Mesenchymal stem cell (in vitro differentiated cells and primary cell): Measurements from ENCODE around the gene CMKLR1.

ENCODE experiments used
- DNase-seq: peaks from one replicate; pipeline ENCODE4 v3.0.0-alpha.2; 2013
- H2AFZ ChIP-seq: one replicate; pipeline ENCODE4 v1.6.1; 2013; ENCODE audit warnings: low read depth, mild to moderate bottlenecking, control low read depth, inconsistent platforms, low read length, moderate library complexity
- H2AK5ac ChIP-seq: 2 replicates; pipeline ENCODE4 v1.6.1; 2013; ENCODE audit warnings: low read length, moderate library complexity, mild to moderate bottlenecking, inconsistent platforms; ENCODE audit not compliant: severe bottlenecking
- H2BK120ac ChIP-seq: one replicate; pipeline ENCODE4 v1.6.1; 2013; ENCODE audit warnings: low read depth, mild to moderate bottlenecking, inconsistent platforms, low read length, moderate library complexity
- H2BK12ac ChIP-seq, 2 experiments: one replicate each; pipeline ENCODE4 v1.6.1; 2013; ENCODE audit warnings: inconsistent platforms in 2 of 2, low read length in 2 of 2, mild to moderate bottlenecking in 2 of 2, moderate library complexity in 2 of 2, control low read depth in 1 of 2
- H2BK15ac ChIP-seq: one replicate; pipeline ENCODE4 v1.6.1; 2013; ENCODE audit warnings: mild to moderate bottlenecking, low read depth, inconsistent platforms; ENCODE audit not compliant: poor library complexity, severe bottlenecking
- H2BK5ac ChIP-seq: 2 replicates; pipeline ENCODE4 v1.6.1; 2013; ENCODE audit warnings: low read depth, mild to moderate bottlenecking, low read length, control low read depth, inconsistent platforms; ENCODE audit not compliant: poor library complexity, severe bottlenecking
- H3K14ac ChIP-seq, 2 experiments: one replicate each; pipeline ENCODE4 v1.6.1; 2013; ENCODE audit warnings: inconsistent platforms in 2 of 2, low read length in 2 of 2, control low read depth in 1 of 2, mild to moderate bottlenecking in 1 of 2, moderate library complexity in 1 of 2
- H3K18ac ChIP-seq, 2 experiments: one replicate each; pipeline ENCODE4 v1.6.1; 2013; ENCODE audit warnings: inconsistent platforms in 2 of 2, low read length in 2 of 2, control low read depth in 1 of 2, low read depth in 1 of 2, mild to moderate bottlenecking in 1 of 2
- H3K23ac ChIP-seq, 2 experiments: one replicate each; pipeline ENCODE4 v1.6.1; 2013; ENCODE audit warnings: inconsistent platforms in 2 of 2, low read length in 2 of 2, mild to moderate bottlenecking in 2 of 2, moderate library complexity in 2 of 2, control low read depth in 1 of 2
- H3K27ac ChIP-seq: 2 replicates; pipeline ENCODE4 v1.5.1; 2013; ENCODE audit warnings: mild to moderate bottlenecking, moderate library complexity, low read length, control low read depth, inconsistent platforms; ENCODE audit not compliant: poor library complexity, severe bottlenecking
- H3K27me3 ChIP-seq, 2 experiments: 2 replicates each; pipeline versions ENCODE4 v1.6.1 to v1.7.0; 2013; ENCODE audit warnings: low read length in 2 of 2, mild to moderate bottlenecking in 2 of 2, moderate library complexity in 2 of 2, control low read depth in 1 of 2, inconsistent platforms in 1 of 2; ENCODE audit not compliant: control insufficient read depth in 1 of 2, insufficient read depth in 1 of 2
- H3K36me3 ChIP-seq, 2 experiments: 2 replicates each; pipeline versions ENCODE4 v1.6.1 to v1.7.0; 2013; ENCODE audit warnings: low read length in 2 of 2, control low read depth in 1 of 2, inconsistent platforms in 1 of 2, low read depth in 1 of 2, mild to moderate bottlenecking in 1 of 2; ENCODE audit not compliant: insufficient read depth in 2 of 2, control insufficient read depth in 1 of 2
- H3K4ac ChIP-seq, 2 experiments: one replicate each; pipeline ENCODE4 v1.6.1; 2013; ENCODE audit warnings: inconsistent platforms in 2 of 2, low read length in 2 of 2, mild to moderate bottlenecking in 2 of 2, moderate library complexity in 2 of 2, control low read depth in 1 of 2, low read depth in 1 of 2
- H3K4me1 ChIP-seq: 2 replicates; pipeline ENCODE4 v1.6.1; 2013; ENCODE audit warnings: low read depth, low read length, control low read depth; ENCODE audit not compliant: control insufficient read depth, insufficient read depth
- H3K4me2 ChIP-seq: 2 replicates; pipeline ENCODE4 v1.6.1; 2013; ENCODE audit warnings: low read length, mild to moderate bottlenecking, inconsistent platforms; ENCODE audit not compliant: poor library complexity, severe bottlenecking
- H3K4me3 ChIP-seq, 2 experiments: 2 replicates each; pipeline versions ENCODE4 v1.5.1 to v1.7.0; 2013; ENCODE audit warnings: low read length in 2 of 2, mild to moderate bottlenecking in 2 of 2, control low read depth in 1 of 2, low read depth in 1 of 2; ENCODE audit not compliant: insufficient read depth in 1 of 2
- H3K79me1 ChIP-seq: replicated peaks from 2 replicates; pipeline ENCODE4 v1.6.1; 2013; ENCODE audit warnings: mild to moderate bottlenecking, control low read depth, low read length, inconsistent platforms; ENCODE audit not compliant: poor library complexity, severe bottlenecking
- H3K9ac ChIP-seq: 2 replicates; pipeline ENCODE4 v1.7.0; 2013; ENCODE audit warnings: mild to moderate bottlenecking, low read length, moderate library complexity
- H3K9me3 ChIP-seq: 2 replicates; pipeline ENCODE4 v1.7.0; 2013; ENCODE audit warnings: mild to moderate bottlenecking, low read length; ENCODE audit not compliant: control insufficient read depth
- H4K8ac ChIP-seq: one replicate; pipeline ENCODE4 v1.6.1; 2013; ENCODE audit warnings: inconsistent platforms, mild to moderate bottlenecking, low read length, moderate library complexity
- H4K91ac ChIP-seq: one replicate; pipeline ENCODE4 v1.6.1; 2013; ENCODE audit warnings: mild to moderate bottlenecking, low read length, inconsistent platforms
- WGBS: methylation state at CpG from one replicate; pipeline ENCODE4 v1.1.7; 2013; ENCODE audit warnings: mixed read lengths; 5-methylcytosine and 5-hydroxymethylcytosine counted together

Gene CMKLR1

GRCh38 chr12:108381787-108382436 is 42.8 kb upstream of the CMKLR1 start:
- H3K27me3 ChIP-seq: peaks cover 0 to 38% of the 10 kb centered on the region in 2 experiments
- no peak overlapping the region for H2AK5ac ChIP-seq
- peaks cover 20% of the 10 kb centered on the region for H3K9me3 ChIP-seq
- no peak overlapping the region for H2BK5ac ChIP-seq
- no peak overlapping the region for H3K4me3 ChIP-seq
- no peak overlapping the region for H2BK12ac ChIP-seq
- H3K9ac ChIP-seq: no peak overlapping the region
- no peak overlapping the region for H3K18ac ChIP-seq
- DNase-seq: no peak
- no peak overlapping the region for H4K8ac ChIP-seq
- 52% methylated on average over 6 of the region's 8 CpGs for WGBS
- H4K91ac ChIP-seq: no peak overlapping the region
- no peak overlapping the region for H3K4me2 ChIP-seq
- no peak overlapping the region for H3K23ac ChIP-seq
- no peak overlapping the region for H2BK120ac ChIP-seq
- H3K4ac ChIP-seq: no peak overlapping the region
- H2BK15ac ChIP-seq: no peak overlapping the region
- H3K36me3 ChIP-seq: no peaks in the 10 kb centered on the region
- H3K4me1 ChIP-seq: no peaks in the 10 kb centered on the region
- no peaks in the 10 kb centered on the region for H3K79me1 ChIP-seq
- no peak overlapping the region for H2AFZ ChIP-seq
- no peak overlapping the region for H3K14ac ChIP-seq
- H3K27ac ChIP-seq: no peak overlapping the region

GRCh38 chr12:108380382-108380781 is 41.3 kb upstream of the CMKLR1 start:
- Histone ChIP-seq H2BK120ac (no peak overlapping the region), H2BK15ac (no peak overlapping the region), H2BK5ac (no peak overlapping the region), H3K4me2 (no peak overlapping the region), H3K9me3 (peaks cover 30% of the 10 kb centered on the region), H3K9ac (no peak overlapping the region), H2AK5ac (no peak overlapping the region), H3K23ac (no peak overlapping the region), H4K8ac (no peak overlapping the region), H3K4ac (no peak overlapping the region), H3K4me3 (no peak overlapping the region), H3K27ac (no peak overlapping the region), H3K79me1 (no peaks in the 10 kb centered on the region), H2AFZ (no peak overlapping the region), H3K14ac (no peak overlapping the region), H2BK12ac (no peak overlapping the region), H3K4me1 (no peaks in the 10 kb centered on the region), H3K27me3 (peaks cover 0 to 38% of the 10 kb centered on the region in 2 experiments), H3K18ac (no peak overlapping the region), H3K36me3 (no peaks in the 10 kb centered on the region), H4K91ac (no peak overlapping the region)
- DNase-seq: no peak

- no peak for DNase-seq
- H4K8ac ChIP-seq: no peak overlapping the region
- H2AFZ ChIP-seq: no peak overlapping the region
- no peak overlapping the region for H3K27ac ChIP-seq
- no peaks in the 10 kb centered on the region for H3K36me3 ChIP-seq
- no peak overlapping the region for H3K9ac ChIP-seq
- H3K4me3 ChIP-seq: no peak overlapping the region
- no peak overlapping the region for H2BK12ac ChIP-seq
- H3K18ac ChIP-seq: no peak overlapping the region
- H2BK5ac ChIP-seq: no peak overlapping the region
- H2BK15ac ChIP-seq: no peak overlapping the region
- no peak overlapping the region for H3K23ac ChIP-seq
- H3K79me1 ChIP-seq: no peaks in the 10 kb centered on the region
- peaks cover 26% of the 10 kb centered on the region for H3K9me3 ChIP-seq
- WGBS: 66% methylated on average over 4 of the region's 4 CpGs
- no peak overlapping the region for H3K4me2 ChIP-seq
- no peak overlapping the region for H2BK120ac ChIP-seq
- no peak overlapping the region for H2AK5ac ChIP-seq
- no peaks in the 10 kb centered on the region for H3K4me1 ChIP-seq
- H3K27me3 ChIP-seq: peaks cover 0 to 38% of the 10 kb centered on the region in 2 experiments
- H4K91ac ChIP-seq: no peak overlapping the region
- H3K4ac ChIP-seq: no peak overlapping the region
- no peak overlapping the region for H3K14ac ChIP-seq
These were observed 40.7 kb upstream of the CMKLR1 start for GRCh38 chr12:108379823-108380222.

DNA sequence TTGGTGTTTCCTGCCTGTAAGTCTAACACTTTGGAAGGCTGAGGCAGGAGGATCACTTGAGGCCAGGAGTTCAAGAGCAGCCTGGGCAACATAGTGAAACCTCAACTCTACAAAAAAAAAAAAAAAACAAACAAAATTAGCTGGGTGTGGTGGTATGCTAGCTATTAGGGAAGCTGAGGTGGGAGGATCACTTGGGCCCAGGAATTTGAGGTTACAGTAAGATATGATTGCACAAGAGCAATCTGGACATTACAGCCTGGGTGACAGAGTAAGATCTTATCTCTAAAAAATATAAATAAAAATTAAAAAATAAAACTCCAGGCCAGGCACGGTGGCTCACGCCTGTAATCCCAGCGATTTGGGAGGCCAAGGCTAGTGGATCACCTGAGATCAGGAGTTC is 39.8 kb upstream of the CMKLR1 start:
- H3K4me3 ChIP-seq: no peak overlapping the region

More for the DNA sequence above, 39.8 kb upstream of the CMKLR1 start:
- H2AK5ac ChIP-seq: no peak overlapping the region
- peaks cover 24% of the 10 kb centered on the region for H3K9me3 ChIP-seq
- no peaks in the 10 kb centered on the region for H3K36me3 ChIP-seq
- no peak overlapping the region for H3K9ac ChIP-seq
- H3K4ac ChIP-seq: no peak overlapping the region
- H4K8ac ChIP-seq: no peak overlapping the region
- no peak overlapping the region for H2BK12ac ChIP-seq
- no peak overlapping the region for H3K23ac ChIP-seq
- no peak overlapping the region for H3K14ac ChIP-seq
- 85% methylated on average over 3 of the region's 3 CpGs for WGBS
- no peaks in the 10 kb centered on the region for H3K4me1 ChIP-seq
- H3K27ac ChIP-seq: no peak overlapping the region
- H3K27me3 ChIP-seq: peaks cover 0 to 37% of the 10 kb centered on the region in 2 experiments
- no peaks in the 10 kb centered on the region for H3K79me1 ChIP-seq
- DNase-seq: no peak
- no peak overlapping the region for H2AFZ ChIP-seq
- no peak overlapping the region for H3K4me2 ChIP-seq
- no peak overlapping the region for H4K91ac ChIP-seq
- H2BK5ac ChIP-seq: no peak overlapping the region
- no peak overlapping the region for H2BK120ac ChIP-seq
- H3K18ac ChIP-seq: no peak overlapping the region
- H2BK15ac ChIP-seq: no peak overlapping the region
